CD4-positive, alpha-beta T cell treated with Interleukin-21 for 1 hour (primary cell): ENCODE data around the gene SASS6.

Experiments used
- DNase-seq: peaks from one replicate; pipeline ENCODE4 v3.0.0-alpha.2; 2020

Gene SASS6

DNA sequence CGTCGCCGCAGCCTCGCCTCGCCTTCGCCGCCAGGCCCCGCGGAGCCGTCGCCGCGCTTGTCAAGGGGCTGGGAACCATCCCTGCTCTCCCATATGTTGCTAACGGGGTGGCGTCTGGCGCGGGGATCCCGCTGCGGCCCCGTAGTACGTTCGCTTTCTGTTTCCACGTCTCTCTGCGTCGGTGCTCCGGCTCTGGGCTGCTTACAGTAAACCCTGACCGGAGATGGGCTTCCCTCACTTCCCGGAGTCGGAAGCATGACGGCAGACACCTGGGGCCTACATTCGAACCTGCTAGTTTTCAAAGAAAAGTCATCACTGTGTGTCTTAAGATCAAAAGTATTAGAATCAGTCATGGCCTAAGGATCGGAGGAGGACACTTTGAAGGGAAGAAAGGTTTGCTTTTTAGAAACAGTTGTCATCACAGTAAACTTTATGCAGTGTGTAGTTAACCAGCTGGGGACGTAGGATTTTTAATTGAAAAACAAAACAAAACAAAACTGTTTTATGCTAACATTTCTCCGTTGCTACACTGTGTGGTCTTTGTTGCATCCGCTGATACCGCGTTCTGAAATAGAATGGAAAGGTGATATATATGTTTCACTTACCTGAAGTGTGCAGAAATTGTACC is 94.0 kb downstream of the SASS6 start:
- DNase-seq, result peak; percentile 93

DNA sequence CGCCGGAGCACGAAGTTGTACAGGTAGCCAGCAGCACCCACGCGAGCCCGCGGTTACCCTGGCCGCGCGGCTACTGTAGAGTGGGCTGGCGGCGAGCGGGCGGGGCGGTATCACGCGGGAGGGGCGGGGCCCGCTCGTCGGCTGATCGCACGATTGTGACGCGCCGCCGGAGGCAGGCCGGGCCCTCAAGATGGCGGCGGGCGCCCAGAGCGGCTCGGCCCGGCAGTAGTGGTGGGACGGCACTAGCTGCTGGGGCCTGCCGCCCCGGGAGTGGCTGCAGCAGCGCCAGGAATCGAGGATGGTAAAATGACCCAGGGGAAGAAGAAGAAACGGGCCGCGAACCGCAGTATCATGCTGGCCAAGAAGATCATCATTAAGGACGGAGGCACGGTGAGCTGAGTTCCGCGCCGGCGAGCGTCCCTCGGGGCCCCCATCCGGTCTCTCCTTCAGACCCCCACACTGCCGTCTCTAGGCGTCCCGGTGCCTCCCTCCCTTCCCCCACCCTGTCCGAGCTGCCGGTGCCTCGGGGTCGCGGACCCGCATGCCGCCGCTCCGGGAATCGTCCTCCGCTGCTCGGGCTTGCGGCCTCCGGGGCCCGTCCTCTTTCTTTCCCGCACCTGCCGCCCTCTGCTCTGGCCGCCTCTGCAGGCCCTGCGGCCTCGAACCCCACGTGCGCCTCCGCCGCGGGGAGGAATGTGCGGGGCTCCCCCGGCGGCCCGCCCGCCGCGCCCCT is 94.6 kb downstream of the SASS6 start:
- DNase-seq, result peak; percentile 91

DNA sequence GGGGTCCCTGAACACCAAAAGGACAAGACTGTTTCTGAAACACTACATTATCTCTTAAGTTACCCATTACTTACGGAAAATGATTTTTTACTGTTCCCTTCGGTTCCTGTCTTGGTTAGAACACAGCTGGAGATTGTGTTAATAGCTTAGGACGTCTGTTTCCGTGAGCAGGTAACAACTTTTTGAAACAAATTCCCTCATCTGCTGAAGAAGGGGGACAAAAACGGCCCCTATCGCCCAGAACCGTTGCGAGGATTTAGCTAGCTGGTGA is 95.1 kb downstream of the SASS6 start:
- no peak for DNase-seq

DNA sequence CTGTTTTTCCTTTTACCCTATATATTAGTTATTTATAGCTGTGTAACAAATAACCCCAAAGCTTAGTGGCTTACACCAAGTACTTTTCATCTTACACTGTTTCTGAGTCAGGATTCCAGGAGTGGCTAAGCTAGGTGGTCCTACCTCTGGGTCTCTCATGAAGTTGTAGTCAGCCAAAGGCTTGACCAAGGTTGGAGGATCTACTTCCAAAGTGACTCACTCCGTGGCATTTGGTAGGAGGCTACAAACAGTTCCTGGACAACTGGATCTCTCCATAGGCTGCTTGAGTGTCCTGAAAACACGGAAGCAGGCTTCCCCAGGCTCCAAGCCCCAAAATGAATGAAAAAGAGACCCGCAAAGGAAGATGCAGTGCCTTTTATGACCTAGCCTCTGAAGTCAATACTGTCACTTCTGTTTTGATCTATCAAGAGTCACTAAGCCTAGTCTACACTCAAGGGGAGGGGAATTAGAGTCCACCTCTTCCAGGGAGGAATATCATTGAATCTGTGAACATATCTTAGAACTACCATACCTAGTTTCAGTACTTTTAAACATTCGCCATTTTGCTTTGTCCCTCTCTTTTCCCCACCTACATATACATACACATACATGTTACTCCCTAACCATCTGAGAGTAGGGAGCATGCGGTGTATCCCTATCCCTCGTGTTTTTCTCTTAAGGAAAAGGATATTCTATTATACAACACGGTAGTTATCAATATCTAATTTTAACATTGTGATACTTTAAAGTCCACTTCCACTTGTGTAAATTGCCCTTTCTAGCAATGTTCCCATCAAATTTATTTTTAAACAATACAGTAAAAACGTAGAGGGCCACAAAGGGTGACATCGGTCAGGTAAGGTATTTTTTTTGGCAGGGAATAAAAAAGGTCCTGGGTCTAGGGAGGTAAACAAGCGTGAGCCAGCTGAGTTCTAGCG is 95.7 kb downstream of the SASS6 start:
- DNase-seq, result peak; percentile 25

DNA sequence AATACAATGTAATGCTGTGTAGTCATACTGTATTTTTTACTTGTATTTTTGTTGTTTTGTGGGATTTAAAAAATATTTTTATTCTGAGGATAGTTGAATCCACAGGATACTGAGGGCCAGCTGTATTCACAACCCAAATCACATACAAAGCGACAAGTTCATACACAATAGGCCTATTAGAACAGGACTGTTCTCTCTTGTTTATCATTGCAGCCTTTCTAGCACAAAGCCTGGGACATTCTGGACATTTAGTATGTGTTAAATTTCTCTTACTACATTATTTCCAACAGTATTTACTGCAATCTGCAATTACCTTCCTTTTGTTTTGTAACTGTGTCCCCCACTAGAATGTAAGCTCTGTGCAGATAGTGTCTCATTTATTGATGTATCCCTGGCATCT is 97.5 kb downstream of the SASS6 start:
- DNase-seq, result no peak

DNA sequence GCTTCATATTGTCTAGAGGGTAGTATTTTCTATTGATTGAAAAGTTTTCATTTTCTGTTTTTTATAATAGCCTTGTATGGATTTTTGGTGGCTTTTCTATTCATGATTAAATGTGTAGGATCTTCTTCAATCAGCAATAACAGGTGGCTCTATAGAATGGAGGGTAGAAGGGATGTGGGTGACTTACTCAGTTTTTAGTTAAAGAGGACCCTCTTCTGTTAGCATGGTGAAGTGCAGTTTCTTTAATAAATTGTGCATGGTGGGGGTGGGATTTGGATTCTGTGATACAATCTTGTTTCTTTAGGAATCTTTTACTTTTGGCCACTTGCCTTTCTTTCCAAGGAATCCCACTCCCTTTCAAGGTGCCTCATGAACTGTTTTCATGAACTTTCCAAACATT is 98.3 kb downstream of the SASS6 start:
- peak; percentile 35 for DNase-seq
